ENCODE measurements around the gene ZNF140.

The ZNF140 gene

GRCh38 chr12:133080026-133080367 lies 726 bp upstream of the ZNF140 start:
- peaks cover 53 to 76% of the 10 kb centered on the region in 2 donors for H3K9me3 ChIP-seq (ENCODE audit: control insufficient read depth in 1 of 2, low read length in 2 of 2)

GRCh38 chr12:133081159-133081780 lies 547 bp downstream of the ZNF140 start:
- Histone ChIP-seq H3K27me3 (ENCODE audit: control insufficient read depth in 1 of 2, insufficient read depth in 2 of 2, low read length in 2 of 2) (no peaks in the 10 kb centered on the region), H3K4me3 (ENCODE audit: low read depth in 1 of 2, low read length in 2 of 2) (peak overlapping the region; percentile 90 to 96), H3K9me3 (ENCODE audit: control insufficient read depth in 1 of 2, low read length in 2 of 2) (peaks cover 61 to 78% of the 10 kb centered on the region in 2 donors), H3K9ac (ENCODE audit: low read depth in 1 of 2, low read length in 2 of 2) (peak overlapping the region; percentile 77 to 86), H3K36me3 (ENCODE audit: control insufficient read depth in 1 of 2, insufficient read depth in 2 of 2, low read length in 2 of 2) (peaks cover 41 to 44% of the 10 kb centered on the region in 2 donors), H3K4me1 (ENCODE audit: control insufficient read depth in 1 of 2, insufficient read depth in 2 of 2, low read length in 2 of 2) (peaks cover 0 to 13% of the 10 kb centered on the region in 2 donors), H3K27ac (ENCODE audit: low read depth, low read length) (peak overlapping the region; percentile 99)

More at GRCh38 chr12:133080026-133080367, 726 bp upstream of the ZNF140 start:
- peak overlapping the region; percentile 90 to 96 for H3K4me3 ChIP-seq (ENCODE audit: low read depth in 1 of 2, low read length in 2 of 2)
- peaks cover 28 to 32% of the 10 kb centered on the region in 2 donors for H3K36me3 ChIP-seq (ENCODE audit: control insufficient read depth in 1 of 2, insufficient read depth in 2 of 2, low read length in 2 of 2)
- H3K27ac ChIP-seq (ENCODE audit: low read depth, low read length) = peak overlapping the region; percentile 99
- peaks cover 0 to 13% of the 10 kb centered on the region in 2 donors for H3K4me1 ChIP-seq (ENCODE audit: control insufficient read depth in 1 of 2, insufficient read depth in 2 of 2, low read length in 2 of 2)
- H3K27me3 ChIP-seq (ENCODE audit: control insufficient read depth in 1 of 2, insufficient read depth in 2 of 2, low read length in 2 of 2) = no peaks in the 10 kb centered on the region
- peak overlapping the region; percentile 77 to 86 for H3K9ac ChIP-seq (ENCODE audit: low read depth in 1 of 2, low read length in 2 of 2)

GRCh38 chr12:133083345-133083744 lies 2.6 kb downstream of the ZNF140 start:
- no peak overlapping the region for H3K27ac ChIP-seq (ENCODE audit: low read depth, low read length)
- H3K9me3 ChIP-seq (ENCODE audit: control insufficient read depth in 1 of 2, low read length in 2 of 2) = peaks cover 51 to 77% of the 10 kb centered on the region in 2 donors
- peaks cover 56 to 61% of the 10 kb centered on the region in 2 donors for H3K36me3 ChIP-seq (ENCODE audit: control insufficient read depth in 1 of 2, insufficient read depth in 2 of 2, low read length in 2 of 2)
- no peaks in the 10 kb centered on the region for H3K27me3 ChIP-seq (ENCODE audit: control insufficient read depth in 1 of 2, insufficient read depth in 2 of 2, low read length in 2 of 2)
- peak overlapping the region in 1 of 2 donors; percentile 48 for H3K4me3 ChIP-seq (ENCODE audit: low read depth in 1 of 2, low read length in 2 of 2)
- H3K9ac ChIP-seq (ENCODE audit: low read depth in 1 of 2, low read length in 2 of 2) = no peak overlapping the region
- H3K4me1 ChIP-seq (ENCODE audit: control insufficient read depth in 1 of 2, insufficient read depth in 2 of 2, low read length in 2 of 2) = peaks cover 0 to 13% of the 10 kb centered on the region in 2 donors

- H3K36me3 ChIP-seq (ENCODE audit: control insufficient read depth in 1 of 2, insufficient read depth in 2 of 2, low read length in 2 of 2) = peaks cover 49 to 59% of the 10 kb centered on the region in 2 donors
- peaks cover 88 to 97% of the 10 kb centered on the region in 2 donors for H3K9me3 ChIP-seq (ENCODE audit: control insufficient read depth in 1 of 2, low read length in 2 of 2)
- peak overlapping the region; percentile 25 to 41 for H3K4me3 ChIP-seq (ENCODE audit: low read depth in 1 of 2, low read length in 2 of 2)
These were observed 24.9 kb downstream of the ZNF140 start for GRCh38 chr12:133105620-133106019.

GRCh38 chr12:133106253-133106652 lies 25.5 kb downstream of the ZNF140 start:
- Histone ChIP-seq H3K27me3 (ENCODE audit: control insufficient read depth in 1 of 2, insufficient read depth in 2 of 2, low read length in 2 of 2) (no peaks in the 10 kb centered on the region), H3K36me3 (ENCODE audit: control insufficient read depth in 1 of 2, insufficient read depth in 2 of 2, low read length in 2 of 2) (peaks cover 43 to 53% of the 10 kb centered on the region in 2 donors), H3K4me1 (ENCODE audit: control insufficient read depth in 1 of 2, insufficient read depth in 2 of 2, low read length in 2 of 2) (no peaks in the 10 kb centered on the region), H3K9ac (ENCODE audit: low read depth in 1 of 2, low read length in 2 of 2) (no peak overlapping the region), H3K27ac (ENCODE audit: low read depth, low read length) (no peak overlapping the region), H3K9me3 (ENCODE audit: control insufficient read depth in 1 of 2, low read length in 2 of 2) (peaks cover 89 to 97% of the 10 kb centered on the region in 2 donors), H3K4me3 (ENCODE audit: low read depth in 1 of 2, low read length in 2 of 2) (peak overlapping the region; percentile 25 to 41)

More at GRCh38 chr12:133105620-133106019, 24.9 kb downstream of the ZNF140 start:
- Histone ChIP-seq H3K27ac (ENCODE audit: low read depth, low read length) (no peak overlapping the region), H3K9ac (ENCODE audit: low read depth in 1 of 2, low read length in 2 of 2) (no peak overlapping the region), H3K4me1 (ENCODE audit: control insufficient read depth in 1 of 2, insufficient read depth in 2 of 2, low read length in 2 of 2) (no peaks in the 10 kb centered on the region), H3K27me3 (ENCODE audit: control insufficient read depth in 1 of 2, insufficient read depth in 2 of 2, low read length in 2 of 2) (no peaks in the 10 kb centered on the region)

GRCh38 chr12:133107121-133107520 lies 26.4 kb downstream of the ZNF140 start:
- peaks cover 36 to 44% of the 10 kb centered on the region in 2 donors for H3K36me3 ChIP-seq (ENCODE audit: control insufficient read depth in 1 of 2, insufficient read depth in 2 of 2, low read length in 2 of 2)
- peaks cover 90% of the 10 kb centered on the region in 2 donors for H3K9me3 ChIP-seq (ENCODE audit: control insufficient read depth in 1 of 2, low read length in 2 of 2)
- H3K27ac ChIP-seq (ENCODE audit: low read depth, low read length) = no peak overlapping the region
- H3K9ac ChIP-seq (ENCODE audit: low read depth in 1 of 2, low read length in 2 of 2) = no peak overlapping the region
- no peaks in the 10 kb centered on the region for H3K4me1 ChIP-seq (ENCODE audit: control insufficient read depth in 1 of 2, insufficient read depth in 2 of 2, low read length in 2 of 2)
- H3K4me3 ChIP-seq (ENCODE audit: low read depth in 1 of 2, low read length in 2 of 2) = peak overlapping the region; percentile 25 to 41
- no peaks in the 10 kb centered on the region for H3K27me3 ChIP-seq (ENCODE audit: control insufficient read depth in 1 of 2, insufficient read depth in 2 of 2, low read length in 2 of 2)

GRCh38 chr12:133108150-133108549 lies 27.4 kb downstream of the ZNF140 start:
- Histone ChIP-seq H3K36me3 (ENCODE audit: control insufficient read depth in 1 of 2, insufficient read depth in 2 of 2, low read length in 2 of 2) (peaks cover 34 to 38% of the 10 kb centered on the region in 2 donors), H3K4me3 (ENCODE audit: low read depth in 1 of 2, low read length in 2 of 2) (peak overlapping the region; percentile 10 to 33), H3K27me3 (ENCODE audit: control insufficient read depth in 1 of 2, insufficient read depth in 2 of 2, low read length in 2 of 2) (no peaks in the 10 kb centered on the region), H3K9ac (ENCODE audit: low read depth in 1 of 2, low read length in 2 of 2) (no peak overlapping the region), H3K27ac (ENCODE audit: low read depth, low read length) (no peak overlapping the region), H3K9me3 (ENCODE audit: control insufficient read depth in 1 of 2, low read length in 2 of 2) (peaks cover 82 to 85% of the 10 kb centered on the region in 2 donors), H3K4me1 (ENCODE audit: control insufficient read depth in 1 of 2, insufficient read depth in 2 of 2, low read length in 2 of 2) (no peaks in the 10 kb centered on the region)

- H3K4me1 ChIP-seq (ENCODE audit: control insufficient read depth in 1 of 2, insufficient read depth in 2 of 2, low read length in 2 of 2) = no peaks in the 10 kb centered on the region
- no peak overlapping the region for H3K9ac ChIP-seq (ENCODE audit: low read depth in 1 of 2, low read length in 2 of 2)
- no peaks in the 10 kb centered on the region for H3K27me3 ChIP-seq (ENCODE audit: control insufficient read depth in 1 of 2, insufficient read depth in 2 of 2, low read length in 2 of 2)
- no peak overlapping the region for H3K27ac ChIP-seq (ENCODE audit: low read depth, low read length)
- H3K4me3 ChIP-seq (ENCODE audit: low read depth in 1 of 2, low read length in 2 of 2) = peak overlapping the region; percentile 6 to 13
- H3K36me3 ChIP-seq (ENCODE audit: control insufficient read depth in 1 of 2, insufficient read depth in 2 of 2, low read length in 2 of 2) = peaks cover 30 to 41% of the 10 kb centered on the region in 2 donors
- H3K9me3 ChIP-seq (ENCODE audit: control insufficient read depth in 1 of 2, low read length in 2 of 2) = peaks cover 90 to 96% of the 10 kb centered on the region in 2 donors
These were observed 39.9 kb downstream of the ZNF140 start for GRCh38 chr12:133120385-133121191.

GRCh38 chr12:133124674-133125073 lies 44.0 kb downstream of the ZNF140 start:
- no peaks in the 10 kb centered on the region for H3K4me1 ChIP-seq (ENCODE audit: control insufficient read depth in 1 of 2, insufficient read depth in 2 of 2, low read length in 2 of 2)
- H3K4me3 ChIP-seq (ENCODE audit: low read depth in 1 of 2, low read length in 2 of 2) = peak overlapping the region in 1 of 2 donors; percentile 3
- H3K9ac ChIP-seq (ENCODE audit: low read depth in 1 of 2, low read length in 2 of 2) = no peak overlapping the region
- peaks cover 27 to 39% of the 10 kb centered on the region in 2 donors for H3K36me3 ChIP-seq (ENCODE audit: control insufficient read depth in 1 of 2, insufficient read depth in 2 of 2, low read length in 2 of 2)
- no peak overlapping the region for H3K27ac ChIP-seq (ENCODE audit: low read depth, low read length)
- H3K9me3 ChIP-seq (ENCODE audit: control insufficient read depth in 1 of 2, low read length in 2 of 2) = peaks cover 69% of the 10 kb centered on the region in 2 donors
- no peaks in the 10 kb centered on the region for H3K27me3 ChIP-seq (ENCODE audit: control insufficient read depth in 1 of 2, insufficient read depth in 2 of 2, low read length in 2 of 2)

Data from duodenal mucosa (tissue), 2 donors.